Suprapubic skin (tissue), 4 donors: Measurements from ENCODE around the gene DCX. TPM values are rescaled to one million over a fixed set of nuclear protein-coding genes. Genes with fewer than 3 reads are reported as not detected.

Experiments
- DNase-seq, 2 donors: peaks; one replicate each; pipeline ENCODE4 v3.0.0-alpha.2; 2019; ENCODE audit warnings: low spot score in 2 of 2
- H3K27ac ChIP-seq: fragments of 200-600 bp; sonication (generic); one replicate; pipeline ENCODE4 v1.5.1; 2019
- H3K27me3 ChIP-seq: fragments of 200-600 bp; sonication (generic); one replicate; pipeline ENCODE4 v1.5.1; 2019
- H3K36me3 ChIP-seq: fragments of 200-600 bp; sonication (generic); one replicate; pipeline ENCODE4 v1.5.1; 2019
- H3K4me1 ChIP-seq: fragments of 200-600 bp; sonication (generic); one replicate; pipeline ENCODE4 v1.5.1; 2019
- H3K4me3 ChIP-seq: fragments of 200-600 bp; sonication (generic); one replicate; pipeline ENCODE4 v1.5.1; 2019; ENCODE audit warnings: mild to moderate bottlenecking
- H3K9me3 ChIP-seq: fragments of 200-600 bp; sonication (generic); one replicate; pipeline ENCODE4 v1.5.1; 2019
- CTCF ChIP-seq, 2 donors: fragments of 200-600 bp in 1 of 2; fragments of 450-650 bp in 1 of 2; sonication (generic) in 1 of 2; IDR thresholded peaks; one replicate each; pipeline ENCODE4 v1.5.1; 2016 to 2019; ENCODE audit warnings: antibody characterized with exemption in 2 of 2, mild to moderate bottlenecking in 1 of 2, moderate library complexity in 1 of 2
- EP300 ChIP-seq: sonication (generic); formaldehyde crosslinking; IDR thresholded peaks from one replicate; pipeline ENCODE4 v1.6.1; 2017; ENCODE audit warnings: antibody characterized with exemption
- POLR2A ChIP-seq, 2 donors: fragments of 450-650 bp; IDR thresholded peaks; one replicate each; pipeline ENCODE4 v1.6.1; 2017; ENCODE audit warnings: antibody characterized with exemption in 2 of 2, mild to moderate bottlenecking in 2 of 2, moderate library complexity in 2 of 2
- POLR2AphosphoS5 ChIP-seq, 3 donors: sonication (generic); formaldehyde crosslinking; IDR thresholded peaks; one replicate each; pipeline ENCODE4 v1.6.1; 2017; ENCODE audit warnings: antibody characterized with exemption in 3 of 3
- WGBS: methylation state at CpG from one replicate; pipeline ENCODE4 v1.1.5; 2018; 5-methylcytosine and 5-hydroxymethylcytosine counted together
- total RNA-seq, 4 donors: library from RNA; depleted of rRNA; stranded (reverse); fragments of >200 nt; gene quantifications; one replicate each; pipeline ENCODE4 v1.1.0, GENCODE V29; 2016

Gene DCX
- total RNA-seq, 4 donors from 2014 or later, result 0.42 TPM; not detected in 3

- TF ChIP-seq POLR2A (IDR thresholded peaks at IDR 0.05), result no peak
- no peak for TF ChIP-seq CTCF (IDR thresholded peaks at IDR 0.05)
- TF ChIP-seq EP300, result no peak
- TF ChIP-seq POLR2AphosphoS5 (IDR thresholded peaks at IDR 0.05), result no peak
- WGBS, result 27% methylated on average over 2 of the region's 2 CpGs
- Histone ChIP-seq H3K27me3 (no peaks in the 10 kb centered on the region), H3K9me3 (no peaks in the 10 kb centered on the region), H3K4me3 (no peak overlapping the region), H3K27ac (no peak overlapping the region), H3K36me3 (no peaks in the 10 kb centered on the region), H3K4me1 (no peaks in the 10 kb centered on the region)
- DNase-seq, result no peak
Observed at GRCh38 chrX:111410590-111411078, 1.4 kb downstream of the DCX start.

- H3K36me3 ChIP-seq, result no peaks in the 10 kb centered on the region
- no peak for TF ChIP-seq EP300
- no peak for TF ChIP-seq CTCF (IDR thresholded peaks at IDR 0.05)
- no peak for TF ChIP-seq POLR2AphosphoS5 (IDR thresholded peaks at IDR 0.05)
- no peak for TF ChIP-seq POLR2A (IDR thresholded peaks at IDR 0.05)
- 81% methylated on average over 3 of the region's 3 CpGs for WGBS
- no peak overlapping the region for H3K27ac ChIP-seq
- DNase-seq, result no peak
- no peak overlapping the region for H3K4me3 ChIP-seq
- no peaks in the 10 kb centered on the region for H3K27me3 ChIP-seq
- H3K4me1 ChIP-seq, result no peaks in the 10 kb centered on the region
- H3K9me3 ChIP-seq, result no peaks in the 10 kb centered on the region
Observed at GRCh38 chrX:111409326-111409725, 2.7 kb downstream of the DCX start.

- no peak for DNase-seq
- H3K4me3 ChIP-seq, result no peak overlapping the region
- 39% methylated on average over 3 of the region's 3 CpGs for WGBS
- no peaks in the 10 kb centered on the region for H3K9me3 ChIP-seq
- no peak for TF ChIP-seq CTCF (IDR thresholded peaks at IDR 0.05)
- TF ChIP-seq POLR2AphosphoS5 (IDR thresholded peaks at IDR 0.05), result no peak
- TF ChIP-seq POLR2A (IDR thresholded peaks at IDR 0.05), result no peak
- TF ChIP-seq EP300, result no peak
- no peak overlapping the region for H3K27ac ChIP-seq
- H3K4me1 ChIP-seq, result no peaks in the 10 kb centered on the region
- H3K27me3 ChIP-seq, result no peaks in the 10 kb centered on the region
- no peaks in the 10 kb centered on the region for H3K36me3 ChIP-seq
Observed at GRCh38 chrX:111407948-111408347, 4.0 kb downstream of the DCX start.

GRCh38 chrX:111402344-111402743 is 9.6 kb downstream of the DCX start:
- Histone ChIP-seq H3K27ac (no peak overlapping the region), H3K9me3 (no peaks in the 10 kb centered on the region), H3K27me3 (no peaks in the 10 kb centered on the region), H3K36me3 (no peaks in the 10 kb centered on the region), H3K4me1 (no peaks in the 10 kb centered on the region), H3K4me3 (no peak overlapping the region)
- no peak for DNase-seq
- WGBS, result 52% methylated on average over 2 of the region's 2 CpGs
- TF ChIP-seq CTCF (IDR thresholded peaks at IDR 0.05) (no peak), POLR2AphosphoS5 (IDR thresholded peaks at IDR 0.05) (no peak), POLR2A (IDR thresholded peaks at IDR 0.05) (no peak), EP300 (no peak)

GRCh38 chrX:111395149-111395548 is 16.8 kb downstream of the DCX start:
- WGBS, result 63% methylated on average over 2 of the region's 2 CpGs
- no peaks in the 10 kb centered on the region for H3K27me3 ChIP-seq

More at GRCh38 chrX:111395149-111395548, 16.8 kb downstream of the DCX start:
- Histone ChIP-seq H3K4me1 (no peaks in the 10 kb centered on the region), H3K9me3 (no peaks in the 10 kb centered on the region), H3K36me3 (no peaks in the 10 kb centered on the region), H3K27ac (no peak overlapping the region), H3K4me3 (no peak overlapping the region)
- no peak for TF ChIP-seq POLR2AphosphoS5 (IDR thresholded peaks at IDR 0.05)
- TF ChIP-seq CTCF (IDR thresholded peaks at IDR 0.05), result no peak
- no peak for TF ChIP-seq POLR2A (IDR thresholded peaks at IDR 0.05)
- no peak for TF ChIP-seq EP300
- no peak for DNase-seq
